OCI-LY3 (cell line): Measurements from ENCODE around the gene ABCG5.

Source experiments
- H2AFZ ChIP-seq: fragments of 200-600, 300-600 bp; shearing (Covaris generic); 2 replicates; pipeline ENCODE4 v1.6.0; 2014; ENCODE audit warnings: antibody characterized with exemption, low read depth, low read length
- H3K27ac ChIP-seq: fragments of 200-600, 300-600 bp; sonication (generic); 2 replicates; pipeline ENCODE4 v1.5.1; 2014; ENCODE audit warnings: mild to moderate bottlenecking, low read length, moderate library complexity, mixed read lengths
- H3K27me3 ChIP-seq: fragments of 200-600, 300-600 bp; sonication (generic); 2 replicates; pipeline ENCODE4 v1.6.1; 2014; ENCODE audit warnings: low read depth, low read length, mixed read lengths
- H3K36me3 ChIP-seq: fragments of 200-600, 300-600 bp; sonication (generic); replicated peaks from 2 replicates; pipeline ENCODE3; 2014; ENCODE audit warnings: low read depth, low read length, mixed read lengths
- H3K4me1 ChIP-seq: fragments of 300-600, 200-600 bp; sonication (generic); 2 replicates; pipeline ENCODE4 v1.6.1; 2014; ENCODE audit warnings: low read length, mixed read lengths
- H3K4me2 ChIP-seq: fragments of 200-600, 300-600 bp; sonication (generic); 2 replicates; pipeline ENCODE4 v1.6.1; 2014; ENCODE audit warnings: low read length, mixed read lengths
- H3K4me3 ChIP-seq: fragments of 300-600, 200-600 bp; sonication (generic); 2 replicates; pipeline ENCODE4 v1.5.1; 2014; ENCODE audit warnings: antibody characterized with exemption, mild to moderate bottlenecking, low read length, moderate library complexity
- H3K79me2 ChIP-seq: fragments of 300-600, 200-600 bp; shearing (Covaris generic); 2 replicates; pipeline ENCODE4 v1.6.1; 2014; ENCODE audit warnings: mild to moderate bottlenecking, low read length, mixed read lengths
- H3K9ac ChIP-seq: fragments of 300-600, 200-600 bp; shearing (Covaris generic); 2 replicates; pipeline ENCODE4 v1.6.0; 2014; ENCODE audit warnings: mild to moderate bottlenecking, low read length, moderate library complexity
- H3K9me3 ChIP-seq: fragments of 200-600, 300-600 bp; shearing (Covaris generic); 2 replicates; pipeline ENCODE4 v1.6.1; 2014; ENCODE audit warnings: low read length, mixed read lengths; ENCODE audit not compliant: insufficient read depth
- H4K20me1 ChIP-seq: fragments of 200-600, 300-600 bp; sonication (generic); 2 replicates; pipeline ENCODE4 v1.6.1; 2016; ENCODE audit warnings: low read length, mixed read lengths; ENCODE audit not compliant: insufficient read depth
- CTCF ChIP-seq: fragments of 200-600, 300-600 bp; sonication (generic); IDR thresholded peaks from 2 replicates; pipeline ENCODE4 v1.5.1; 2014; ENCODE audit warnings: antibody characterized with exemption, low read length, low read depth
- EZH2phosphoT487 ChIP-seq: fragments of 200-600 bp; shearing (Covaris generic); IDR thresholded peaks from 2 replicates; pipeline ENCODE4 v1.6.1; 2018; ENCODE audit warnings: antibody characterized with exemption, mixed run types, low read depth

The ABCG5 gene

GRCh38 chr2:43764086-43764705 is 74.4 kb downstream of the ABCG5 start:
- H3K9ac ChIP-seq = no peak overlapping the region
- H3K4me1 ChIP-seq = no peaks in the 10 kb centered on the region
- no peaks in the 10 kb centered on the region for H3K9me3 ChIP-seq
- 0 out of 2 replicates have a peak, but pooled peaks cover 2% of the 10 kb centered on the region for H3K27me3 ChIP-seq
- H4K20me1 ChIP-seq = no peaks in the 10 kb centered on the region
- H3K79me2 ChIP-seq = no peaks in the 10 kb centered on the region
- no peaks in the 10 kb centered on the region for H3K36me3 ChIP-seq
- no peak overlapping the region for H3K4me2 ChIP-seq
- TF ChIP-seq CTCF (no peak), EZH2phosphoT487 (no peak)
- no peak overlapping the region for H3K27ac ChIP-seq
- H3K4me3 ChIP-seq = no peak overlapping the region
- H2AFZ ChIP-seq = no peak overlapping the region

- Histone ChIP-seq H3K4me1 (no peaks in the 10 kb centered on the region), H2AFZ (no peak overlapping the region), H3K9ac (no peak overlapping the region), H3K27ac (no peak overlapping the region), H3K9me3 (no peaks in the 10 kb centered on the region), H3K79me2 (no peaks in the 10 kb centered on the region), H3K36me3 (no peaks in the 10 kb centered on the region), H3K27me3 (0 out of 2 replicates have a peak, but pooled peaks cover 2% of the 10 kb centered on the region), H4K20me1 (no peaks in the 10 kb centered on the region), H3K4me2 (no peak overlapping the region), H3K4me3 (no peak overlapping the region)
- TF ChIP-seq EZH2phosphoT487 (no peak), CTCF (no peak)
Observed at GRCh38 chr2:43763091-43763490, 75.5 kb downstream of the ABCG5 start.
